GM21576 (cell line): ENCODE data around the gene CEBPE.

Experiments
- ATAC-seq: cut with Tn5 transposase; IDR thresholded peaks from one replicate; pipeline ENCODE4 v1.9.1; 2021; ENCODE audit warnings: mild to moderate bottlenecking, moderate library complexity; ENCODE audit not compliant: unreplicated experiment

Gene CEBPE

GRCh38 chr14:23085458-23085857 is 33.6 kb downstream of the CEBPE start:
- no peak for ATAC-seq

- ATAC-seq: no peak
Observed at GRCh38 chr14:23080474-23080873, 38.6 kb downstream of the CEBPE start.

GRCh38 chr14:23079716-23080115 is 39.3 kb downstream of the CEBPE start:
- no peak for ATAC-seq

- ATAC-seq: no peak
Observed at GRCh38 chr14:23078692-23079116, 40.4 kb downstream of the CEBPE start.

GRCh38 chr14:23077962-23078361 is 41.1 kb downstream of the CEBPE start:
- ATAC-seq: no peak

GRCh38 chr14:23076785-23077408 is 42.2 kb downstream of the CEBPE start:
- no peak for ATAC-seq

- no peak for ATAC-seq
Observed at GRCh38 chr14:23074906-23075305, 44.1 kb downstream of the CEBPE start.

GRCh38 chr14:23071921-23072539 is 47.0 kb downstream of the CEBPE start:
- ATAC-seq: no peak

- ATAC-seq: peak; percentile 90
Observed at GRCh38 chr14:23071244-23071920, 47.7 kb downstream of the CEBPE start.

- ATAC-seq: no peak
Observed at GRCh38 chr14:23070262-23071129, 48.6 kb downstream of the CEBPE start.

- ATAC-seq: no peak
Observed at GRCh38 chr14:23069413-23069806, 49.6 kb downstream of the CEBPE start.

- ATAC-seq: peak; percentile 68
Observed at GRCh38 chr14:23068789-23069412, 50.2 kb downstream of the CEBPE start.

GRCh38 chr14:23067847-23068788 is 50.9 kb downstream of the CEBPE start:
- ATAC-seq: no peak
